Hippocampal formation (tissue), 2 donors: ENCODE results near the gene HEPHL1.
A peak's percentile ranks its signal among the peaks of the same experiment; 100 is the strongest.

Source experiments
- DNase-seq, 2 donors: peaks; one replicate each; lab custom pipeline; 2025; lab: John Stamatoyannopoulos, UW

Gene HEPHL1

GRCh38 chr11:94129512-94130297 lies 108.6 kb downstream of the HEPHL1 start:
- DNase-seq, result no peak

DNA sequence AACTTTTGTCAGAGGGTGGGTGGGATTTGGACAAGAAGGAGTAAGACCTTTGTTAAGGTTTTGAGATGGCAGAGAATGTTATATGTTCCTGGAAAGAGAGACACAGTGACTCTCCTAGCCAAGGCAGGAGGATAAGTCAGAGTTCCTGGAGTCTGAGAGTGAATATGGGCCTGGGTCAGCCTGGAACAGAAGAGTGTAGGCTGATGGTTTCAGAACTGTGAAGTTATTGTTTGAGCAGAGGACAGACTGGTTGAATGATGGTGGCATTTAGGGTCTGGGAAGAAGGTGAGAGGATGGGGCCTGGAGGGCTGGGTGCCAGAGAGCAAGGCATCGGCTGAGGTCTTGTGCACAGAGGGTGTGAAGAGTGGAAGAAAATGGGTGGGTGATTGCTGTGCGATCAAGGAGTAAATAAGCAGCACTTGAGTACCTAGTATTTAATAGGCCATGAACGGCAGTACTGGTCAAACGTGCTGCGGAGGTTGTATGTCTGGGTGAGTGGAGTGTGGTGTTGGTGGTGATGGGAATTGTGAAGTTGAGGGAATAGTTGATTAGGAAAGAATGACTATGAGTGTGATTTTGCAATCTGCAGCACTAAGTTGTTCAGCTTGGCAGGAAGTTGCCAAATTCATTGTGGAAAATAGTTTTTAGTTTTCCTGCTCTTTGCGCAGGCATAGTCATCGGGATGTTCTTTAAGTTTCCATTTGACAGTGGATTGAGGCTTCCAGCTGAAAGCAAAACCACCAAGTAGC lies 109.3 kb downstream of the HEPHL1 start:
- DNase-seq, result no peak

DNA sequence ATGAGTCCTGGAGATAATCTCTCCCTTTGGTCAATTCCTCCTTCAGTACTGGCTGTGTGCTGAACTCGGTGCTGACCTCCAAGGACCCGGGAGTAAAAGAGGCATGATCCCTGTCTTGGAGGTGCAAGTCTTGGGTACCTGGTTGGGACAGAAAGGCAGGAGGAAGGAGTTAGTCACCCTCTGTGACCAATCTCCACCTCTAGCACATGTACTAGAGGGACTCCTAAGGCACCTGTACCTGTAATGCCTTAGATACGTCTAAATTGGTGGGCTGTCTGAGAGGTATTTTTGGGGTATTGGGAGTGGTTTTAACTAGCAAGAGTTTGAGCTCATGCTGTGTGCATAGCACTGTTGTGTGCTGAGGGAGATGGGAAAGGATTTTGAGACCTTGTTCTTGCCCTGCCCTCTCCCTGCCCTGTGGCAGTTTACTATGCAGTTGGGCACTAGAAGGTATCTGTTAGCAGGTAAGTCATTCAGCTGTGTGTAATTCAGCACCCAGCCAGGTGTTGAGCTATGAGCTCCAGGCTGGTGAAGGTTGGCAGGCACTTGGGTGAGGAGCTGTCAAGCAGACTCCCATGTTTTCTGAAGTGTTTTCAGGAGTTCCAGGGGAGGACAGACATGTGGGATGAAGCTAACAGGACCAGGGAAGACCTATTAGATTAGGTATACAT lies 110.0 kb downstream of the HEPHL1 start:
- DNase-seq, result no peak

DNA sequence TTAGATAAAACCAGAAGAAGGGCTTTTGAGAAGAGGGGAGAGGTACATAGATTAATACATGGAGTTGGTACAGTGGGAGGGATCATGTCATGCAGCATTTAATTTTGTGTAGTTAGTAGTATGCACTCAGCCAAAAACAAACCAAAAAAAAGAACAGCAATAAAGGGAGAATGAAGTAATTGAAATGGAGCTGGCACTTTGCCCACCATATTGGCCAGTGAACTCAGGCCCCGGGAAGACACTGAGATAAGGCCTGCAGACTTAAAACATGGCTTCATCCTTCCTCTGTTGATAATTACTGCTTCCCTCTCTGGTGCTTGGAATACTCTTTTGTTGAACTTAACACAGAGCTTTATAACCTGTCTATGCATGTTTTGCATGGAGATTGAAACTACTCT lies 110.6 kb downstream of the HEPHL1 start:
- DNase-seq, result no peak

DNA sequence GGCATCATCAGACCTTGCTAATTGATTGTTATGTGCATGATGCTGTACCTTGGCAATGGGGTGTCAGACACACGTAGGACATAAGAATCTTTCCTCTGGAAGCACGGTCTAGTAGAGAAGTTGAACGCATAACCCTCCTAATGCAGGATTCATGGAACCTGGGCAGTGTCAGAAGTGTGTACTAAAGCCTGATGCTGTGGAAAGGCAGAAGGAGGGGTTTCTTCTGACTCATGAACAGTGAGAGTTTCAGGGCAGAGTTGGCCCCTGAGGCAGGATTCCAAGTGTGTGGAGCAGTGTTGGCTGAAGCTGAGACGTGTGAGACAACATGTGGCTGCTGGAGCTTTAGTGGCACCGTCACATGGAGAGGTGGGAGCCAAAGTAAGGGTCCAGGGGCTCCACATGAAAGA lies 111.0 kb downstream of the HEPHL1 start:
- no peak for DNase-seq

DNA sequence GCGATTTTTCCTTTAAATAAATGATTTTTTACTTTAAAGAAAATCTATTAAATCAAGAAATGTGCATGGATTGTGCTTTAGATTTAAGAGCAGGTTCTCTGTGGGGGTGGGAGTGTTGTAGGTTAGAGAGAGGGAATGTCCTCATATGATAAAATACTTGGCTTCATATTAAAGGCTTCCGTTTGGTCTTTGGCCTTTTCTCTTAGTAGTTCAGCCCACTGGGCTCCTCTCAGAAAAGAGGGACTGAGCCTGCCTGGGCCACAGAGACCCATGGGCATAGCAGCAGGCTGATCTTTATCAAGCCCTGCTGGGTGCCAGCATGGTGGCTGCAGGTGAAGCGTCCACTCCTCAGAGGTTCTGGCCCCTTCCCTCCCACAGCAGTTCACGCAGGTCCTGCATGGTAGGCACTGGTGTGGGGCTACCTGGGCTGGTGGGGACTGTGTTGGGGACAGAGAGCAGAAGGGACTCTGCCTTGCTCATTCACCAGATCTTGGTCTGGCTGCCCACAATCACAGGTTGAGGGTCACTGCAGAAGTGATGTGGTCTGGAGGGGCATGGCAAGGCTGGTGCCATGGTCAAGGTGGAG lies 111.8 kb downstream of the HEPHL1 start:
- no peak for DNase-seq

DNA sequence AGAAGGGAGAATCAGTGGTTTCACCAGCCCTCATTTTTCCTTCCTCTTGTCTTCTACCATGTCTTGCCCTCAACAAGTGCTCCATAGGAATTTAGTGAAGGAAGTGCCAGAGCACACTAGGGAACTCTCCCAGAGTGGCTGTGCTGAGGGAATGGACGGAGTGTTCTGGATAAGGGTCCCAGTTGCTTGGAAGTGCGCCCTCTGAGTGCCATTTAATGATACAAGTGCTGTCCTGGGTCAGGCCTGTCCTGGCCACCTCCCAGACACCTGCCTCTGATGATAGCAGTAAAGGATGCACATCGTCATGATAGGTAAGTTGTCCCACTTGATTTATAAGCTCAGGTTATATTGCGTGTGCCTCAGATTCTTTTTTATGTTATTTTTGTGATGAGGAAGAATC lies 112.6 kb downstream of the HEPHL1 start:
- no peak for DNase-seq

DNA sequence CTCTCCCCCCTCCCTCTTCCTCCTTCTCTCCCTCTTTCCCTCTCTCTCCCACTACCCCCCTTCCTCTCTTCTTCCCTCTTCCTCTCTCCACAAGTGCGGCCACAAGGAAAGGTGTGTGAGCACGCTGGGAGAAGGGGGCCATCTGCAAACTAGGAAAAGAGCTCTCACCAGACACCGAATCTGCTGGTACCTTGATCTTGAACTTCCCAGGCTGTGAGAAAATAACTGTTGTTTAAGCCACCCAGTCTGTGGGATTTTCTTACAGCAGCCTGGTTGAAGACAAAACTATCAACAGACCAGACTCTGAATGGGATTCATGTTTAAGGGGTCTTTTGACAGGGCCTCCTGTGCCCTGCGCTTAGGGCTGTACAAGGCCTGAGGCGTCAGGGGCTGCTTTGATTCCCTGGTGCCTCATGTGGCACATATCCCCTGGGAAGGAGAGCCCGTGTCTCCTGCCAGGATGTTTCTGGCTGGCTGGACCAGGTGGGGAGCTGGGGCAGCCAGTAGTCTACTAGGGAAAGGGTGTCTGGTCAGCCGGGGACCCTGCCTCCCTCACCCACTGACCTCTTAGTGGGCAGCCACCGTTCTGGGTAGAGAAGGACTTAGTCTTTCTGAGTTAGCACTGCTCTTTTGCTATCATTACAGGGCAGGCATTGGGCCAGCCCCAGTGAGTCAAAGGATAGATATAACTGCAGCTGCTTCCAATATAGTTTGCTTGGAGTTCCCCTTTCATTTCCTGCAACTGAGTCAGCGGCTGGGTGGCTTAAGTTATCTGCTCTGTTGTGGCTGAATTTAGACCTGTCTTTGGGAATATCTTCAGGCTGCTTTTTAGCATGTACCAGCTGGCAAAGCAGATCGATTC lies 113.7 kb downstream of the HEPHL1 start:
- DNase-seq, result peak in 1 of 2 donors; percentile 30

DNA sequence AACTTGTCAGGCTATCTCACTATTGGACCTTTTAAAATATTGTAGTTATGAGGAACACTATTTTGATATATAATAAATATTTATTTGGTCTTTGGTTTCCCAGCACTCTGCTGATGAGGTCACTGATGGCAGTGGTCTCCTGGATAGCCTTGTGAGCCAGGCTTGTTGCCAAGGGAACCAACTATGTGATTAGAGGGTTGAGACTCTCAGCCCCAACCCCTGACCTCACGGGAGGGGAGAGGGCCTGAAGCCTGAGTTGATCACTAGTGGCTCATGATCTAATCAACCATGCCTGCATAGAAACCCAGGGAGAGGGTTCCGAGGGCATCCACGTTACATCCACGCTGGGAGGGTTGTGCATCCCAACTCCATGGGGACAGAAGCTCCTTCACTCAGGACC lies 118.3 kb downstream of the HEPHL1 start:
- no peak for DNase-seq

- no peak for DNase-seq
Measured at GRCh38 chr11:94140154-94140655, 119.1 kb downstream of the HEPHL1 start.

GRCh38 chr11:94141511-94142307 lies 120.6 kb downstream of the HEPHL1 start:
- DNase-seq, result no peak

DNA sequence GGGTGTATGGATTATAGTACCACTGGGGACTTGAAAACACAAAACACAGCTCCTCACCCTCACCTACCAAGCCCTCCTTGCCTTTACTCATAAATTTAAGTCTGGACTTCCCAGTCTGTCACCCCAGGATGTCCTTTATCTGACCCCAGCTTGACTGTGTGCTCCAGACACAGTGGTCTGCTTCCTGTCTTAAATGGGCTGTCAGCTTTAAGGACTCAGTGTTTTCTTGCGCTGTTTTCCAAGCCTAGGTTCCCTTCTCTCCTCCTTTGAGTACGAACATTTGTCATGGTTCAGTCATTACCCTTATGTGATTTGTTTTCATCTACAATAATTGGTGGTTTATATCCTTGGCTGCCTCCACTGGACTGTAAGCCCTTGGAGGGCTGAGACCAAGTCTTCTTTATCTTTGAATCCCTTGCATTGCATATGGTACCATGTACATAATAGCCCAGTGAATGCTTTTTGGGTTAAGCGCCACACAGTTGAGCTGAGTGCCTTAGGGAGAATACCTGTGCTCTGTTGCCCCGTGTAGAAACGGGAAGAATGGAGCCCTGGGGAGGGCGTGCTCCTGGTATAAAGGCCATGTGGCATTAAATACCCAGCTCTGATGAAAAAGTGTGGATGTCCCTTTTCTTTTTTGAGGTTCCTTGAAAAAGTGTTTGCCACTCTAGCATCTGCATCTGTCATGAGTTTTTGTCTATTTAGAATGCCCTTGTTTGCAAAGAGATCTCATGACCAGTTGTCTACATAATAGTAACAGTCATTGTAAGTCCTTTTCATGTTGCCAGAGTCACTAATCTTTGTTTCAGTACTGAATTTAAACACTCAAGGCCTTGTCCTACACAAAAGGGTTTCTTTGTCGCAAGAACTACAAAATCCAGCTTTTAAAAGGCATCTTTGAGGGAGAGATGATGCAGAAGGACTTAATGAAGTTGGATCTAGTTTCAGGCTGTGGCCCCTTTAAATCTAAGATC lies 121.4 kb downstream of the HEPHL1 start:
- peak in 1 of 2 donors; percentile 83 for DNase-seq

DNA sequence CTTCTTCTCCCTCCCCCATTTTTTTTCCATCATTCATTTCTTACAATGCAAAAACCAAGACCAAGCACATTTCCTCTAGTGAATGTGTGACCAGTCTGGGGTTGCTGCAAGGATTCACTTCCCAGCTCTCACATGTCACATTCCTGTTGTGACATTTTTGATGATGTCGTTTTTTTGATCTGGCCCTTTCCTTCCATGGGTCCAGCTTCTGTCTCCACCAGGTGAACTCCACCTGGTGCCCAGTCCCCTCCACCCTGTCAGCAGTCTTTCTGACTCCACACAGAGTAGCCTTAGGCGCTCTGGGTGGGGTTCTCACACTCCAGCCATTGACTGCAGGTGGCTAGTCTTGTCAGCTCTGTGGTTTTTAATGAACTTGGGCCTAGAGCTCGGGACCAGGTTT lies 123.1 kb downstream of the HEPHL1 start:
- DNase-seq, result no peak

GRCh38 chr11:94144664-94145063 lies 123.5 kb downstream of the HEPHL1 start:
- DNase-seq, result no peak

DNA sequence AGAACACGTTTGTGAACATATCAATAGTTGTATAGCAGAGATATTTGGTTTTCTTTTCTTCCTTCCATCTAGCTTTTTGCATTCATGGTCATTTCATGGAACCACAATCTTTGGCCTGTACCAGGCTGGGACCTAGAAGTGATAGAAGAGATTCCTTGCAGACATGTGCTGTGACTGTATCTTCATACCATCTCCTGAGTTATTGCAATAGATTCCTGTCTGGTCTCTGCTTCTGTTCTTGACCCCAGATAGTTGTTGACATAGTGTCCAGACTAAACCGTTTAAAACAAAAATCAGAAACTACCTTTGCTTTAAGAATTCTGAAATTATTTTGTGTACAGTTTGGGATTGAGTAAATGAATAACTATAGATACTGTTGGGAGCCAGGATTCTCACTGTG lies 124.3 kb downstream of the HEPHL1 start:
- no peak for DNase-seq

DNA sequence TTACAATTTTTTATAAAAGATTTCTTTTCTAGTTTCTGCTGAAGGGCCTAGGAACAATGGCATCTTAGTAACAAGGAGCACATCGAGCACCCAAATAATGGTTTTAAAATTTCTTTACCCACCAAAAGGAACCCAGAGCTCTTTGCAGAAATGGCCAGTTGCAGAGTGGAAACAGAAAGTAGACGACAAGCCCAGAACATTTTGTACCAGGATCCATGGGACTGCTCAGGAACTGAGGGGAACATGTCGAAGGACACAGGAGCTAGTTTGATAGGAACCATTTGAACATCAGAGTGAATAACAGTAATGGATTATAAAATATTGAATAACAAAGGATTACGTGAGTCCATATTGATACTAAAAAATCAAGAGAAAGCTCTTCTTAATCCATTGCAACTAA lies 124.8 kb downstream of the HEPHL1 start:
- DNase-seq, result no peak

GRCh38 chr11:94147433-94147845 lies 126.3 kb downstream of the HEPHL1 start:
- DNase-seq, result no peak

GRCh38 chr11:94148189-94148588 lies 127.0 kb downstream of the HEPHL1 start:
- no peak for DNase-seq

DNA sequence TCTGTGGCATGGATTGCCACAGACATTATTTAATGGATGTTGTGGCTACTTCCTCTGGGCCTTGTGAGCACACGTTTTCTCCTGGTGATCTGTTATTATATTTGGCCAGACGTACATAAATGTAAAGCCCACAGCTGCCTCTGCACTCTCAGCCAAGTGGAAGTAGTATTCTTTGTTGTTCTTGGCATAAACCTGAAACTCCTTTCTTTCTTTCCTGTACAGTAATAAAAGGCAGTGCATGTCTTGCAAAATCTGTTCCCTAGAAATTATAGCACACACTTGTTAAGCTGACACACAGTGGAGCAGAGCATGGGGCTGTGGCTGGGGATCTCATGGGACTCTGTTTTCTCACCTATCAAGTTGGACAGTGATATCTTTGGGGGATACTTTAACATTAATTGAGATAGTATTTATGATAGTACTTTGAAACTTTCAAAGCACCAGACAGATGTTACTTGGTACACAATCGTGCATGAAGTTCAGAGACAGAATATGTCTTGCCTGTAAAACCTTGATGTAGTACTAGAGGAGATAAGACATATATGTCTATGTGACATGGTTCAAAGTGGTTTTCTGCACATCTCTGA lies 128.4 kb downstream of the HEPHL1 start:
- no peak for DNase-seq
